ENCODE measurements around the gene ZNF716.
"Not testable (repeated sequence)": the region's sequence is repeated elsewhere in the genome, so short reads cannot be mapped to it uniquely, and the experiment has no call there.

DNA sequence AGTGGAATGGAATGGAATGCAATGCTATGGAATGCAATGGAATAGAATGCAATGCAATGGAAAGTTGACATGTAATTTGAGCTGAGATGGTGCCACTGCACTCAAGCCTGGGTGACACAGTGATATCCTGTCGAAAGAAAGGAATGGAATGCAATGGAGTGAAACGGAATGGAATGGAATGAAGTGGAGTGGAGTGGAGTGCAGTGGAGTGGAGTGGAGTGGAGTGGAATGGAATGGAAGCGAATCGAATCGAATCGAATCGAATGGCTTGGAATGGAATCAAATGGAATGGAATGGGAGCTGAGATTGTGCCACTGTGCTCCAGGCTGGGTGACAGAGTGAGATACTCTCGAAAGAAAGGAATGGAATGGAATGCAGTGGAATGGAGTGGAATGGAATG, 45.1 kb downstream of the ZNF716 start:
- TF ChIP-seq, protein P1, sequence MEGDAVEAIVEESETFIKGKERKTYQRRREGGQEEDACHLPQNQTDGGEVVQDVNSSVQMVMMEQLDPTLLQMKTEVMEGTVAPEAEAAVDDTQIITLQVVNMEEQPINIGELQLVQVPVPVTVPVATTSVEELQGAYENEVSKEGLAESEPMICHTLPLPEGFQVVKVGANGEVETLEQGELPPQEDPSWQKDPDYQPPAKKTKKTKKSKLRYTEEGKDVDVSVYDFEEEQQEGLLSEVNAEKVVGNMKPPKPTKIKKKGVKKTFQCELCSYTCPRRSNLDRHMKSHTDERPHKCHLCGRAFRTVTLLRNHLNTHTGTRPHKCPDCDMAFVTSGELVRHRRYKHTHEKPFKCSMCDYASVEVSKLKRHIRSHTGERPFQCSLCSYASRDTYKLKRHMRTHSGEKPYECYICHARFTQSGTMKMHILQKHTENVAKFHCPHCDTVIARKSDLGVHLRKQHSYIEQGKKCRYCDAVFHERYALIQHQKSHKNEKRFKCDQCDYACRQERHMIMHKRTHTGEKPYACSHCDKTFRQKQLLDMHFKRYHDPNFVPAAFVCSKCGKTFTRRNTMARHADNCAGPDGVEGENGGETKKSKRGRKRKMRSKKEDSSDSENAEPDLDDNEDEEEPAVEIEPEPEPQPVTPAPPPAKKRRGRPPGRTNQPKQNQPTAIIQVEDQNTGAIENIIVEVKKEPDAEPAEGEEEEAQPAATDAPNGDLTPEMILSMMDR (IDR thresholded peaks at IDR 0.05), result not testable (repeated sequence)
- not testable (repeated sequence) for TF ChIP-seq POLR2A (IDR thresholded peaks at IDR 0.05)

Data from Peyer's patch (tissue), 4 donors.